ENCODE measurements around the gene SIK3.

DNA sequence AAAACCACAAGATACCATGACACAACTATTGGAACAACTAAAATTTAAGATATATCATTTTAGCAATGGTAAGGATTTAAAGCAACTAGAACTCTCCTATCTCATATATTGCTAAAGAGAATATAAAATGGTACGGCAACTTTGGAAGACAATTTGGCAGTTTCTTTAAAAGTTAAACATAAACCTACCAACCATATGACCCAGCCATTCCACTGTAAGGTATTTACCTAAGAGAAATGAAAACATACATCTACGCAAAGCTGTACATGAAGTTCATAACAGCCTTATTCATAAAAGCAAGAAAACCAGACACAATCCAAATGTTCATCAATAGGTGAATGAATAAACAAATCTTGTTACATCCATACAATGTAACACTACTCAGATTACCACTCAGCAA, 31.3 kb downstream of the SIK3 start:
- TF ChIP-seq, protein P1, sequence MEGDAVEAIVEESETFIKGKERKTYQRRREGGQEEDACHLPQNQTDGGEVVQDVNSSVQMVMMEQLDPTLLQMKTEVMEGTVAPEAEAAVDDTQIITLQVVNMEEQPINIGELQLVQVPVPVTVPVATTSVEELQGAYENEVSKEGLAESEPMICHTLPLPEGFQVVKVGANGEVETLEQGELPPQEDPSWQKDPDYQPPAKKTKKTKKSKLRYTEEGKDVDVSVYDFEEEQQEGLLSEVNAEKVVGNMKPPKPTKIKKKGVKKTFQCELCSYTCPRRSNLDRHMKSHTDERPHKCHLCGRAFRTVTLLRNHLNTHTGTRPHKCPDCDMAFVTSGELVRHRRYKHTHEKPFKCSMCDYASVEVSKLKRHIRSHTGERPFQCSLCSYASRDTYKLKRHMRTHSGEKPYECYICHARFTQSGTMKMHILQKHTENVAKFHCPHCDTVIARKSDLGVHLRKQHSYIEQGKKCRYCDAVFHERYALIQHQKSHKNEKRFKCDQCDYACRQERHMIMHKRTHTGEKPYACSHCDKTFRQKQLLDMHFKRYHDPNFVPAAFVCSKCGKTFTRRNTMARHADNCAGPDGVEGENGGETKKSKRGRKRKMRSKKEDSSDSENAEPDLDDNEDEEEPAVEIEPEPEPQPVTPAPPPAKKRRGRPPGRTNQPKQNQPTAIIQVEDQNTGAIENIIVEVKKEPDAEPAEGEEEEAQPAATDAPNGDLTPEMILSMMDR (IDR thresholded peaks at IDR 0.05): no peak
- TF ChIP-seq POLR2A (IDR thresholded peaks at IDR 0.05): no peak
- TF ChIP-seq EP300 (IDR thresholded peaks at IDR 0.05): no peak
